Measurements from ENCODE around the gene TMEM33. TPM values are rescaled to one million over a fixed set of nuclear protein-coding genes. Genes with fewer than 3 reads are reported as not detected.
"Not testable (repeated sequence)": the region's sequence is repeated elsewhere in the genome, so short reads cannot be mapped to it uniquely, and the experiment has no call there.

Gene TMEM33
- polyA plus RNA-seq, 1 donor from 2014 or later: 26.5 TPM

DNA sequence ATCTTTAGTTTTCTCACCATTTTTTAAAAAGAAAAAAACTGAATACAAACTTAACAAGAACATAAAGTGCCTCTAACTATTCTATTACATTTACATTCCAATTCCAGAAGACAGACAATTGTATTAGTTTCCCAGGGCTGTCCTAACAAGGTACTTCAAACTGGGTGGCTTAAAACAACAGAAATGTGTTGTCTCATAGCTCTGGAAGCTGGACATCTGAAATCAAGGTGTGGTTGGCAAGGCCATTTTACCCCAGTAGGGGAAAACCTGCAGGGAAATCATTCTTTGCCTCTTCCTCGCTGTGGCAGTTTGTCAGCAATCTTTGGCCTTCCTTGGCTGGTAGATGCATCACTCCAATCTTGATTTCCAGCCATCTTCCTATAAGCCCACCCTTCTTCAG is 37.5 kb upstream of the TMEM33 start:
- no peaks in the 10 kb centered on the region for H3F3A ChIP-seq (ENCODE audit: insufficient read depth, low read length, poor library complexity, severe bottlenecking)
- H3K4me2 ChIP-seq (ENCODE audit: low read length): no peak overlapping the region
- H4K20me1 ChIP-seq (ENCODE audit: insufficient read depth): no peaks in the 10 kb centered on the region
- H3K27me3 ChIP-seq (ENCODE audit: insufficient read depth, low read depth, low read length): no peaks in the 10 kb centered on the region
- H3K9me2 ChIP-seq (ENCODE audit: insufficient read depth, low read length): no peaks in the 10 kb centered on the region
- H3K9ac ChIP-seq (ENCODE audit: low read length): no peak overlapping the region
- no peaks in the 10 kb centered on the region for H3K9me3 ChIP-seq (ENCODE audit: low read length)
- no peak overlapping the region for H2AFZ ChIP-seq (ENCODE audit: low read depth, low read length)
- no peaks in the 10 kb centered on the region for H3K36me3 ChIP-seq (ENCODE audit: insufficient read depth, low read length)
- H3K79me2 ChIP-seq (replicated peaks; ENCODE audit: insufficient read depth, low read length): no peaks in the 10 kb centered on the region
- no peak overlapping the region for H3K4me3 ChIP-seq (ENCODE audit: low read length)
- H3K27ac ChIP-seq (ENCODE audit: low read length): no peak overlapping the region
- no peak for TF ChIP-seq RAD21 (conservative IDR thresholded peaks at IDR 0.05)
- TF ChIP-seq CTCF (IDR thresholded peaks at IDR 0.05; ENCODE audit: poor library complexity, severe bottlenecking): no peak
- no peak for TF ChIP-seq EZH2 (IDR thresholded peaks at IDR 0.05; ENCODE audit: borderline replicate concordance, insufficient read depth, low read length, poor library complexity, severe bottlenecking)
- no peak for TF ChIP-seq MXI1 (conservative IDR thresholded peaks at IDR 0.05; ENCODE audit: poor library complexity, severe bottlenecking)
- no peak for TF ChIP-seq TAF1 (IDR thresholded peaks at IDR 0.05; ENCODE audit: low read depth)
- TF ChIP-seq REST (IDR thresholded peaks at IDR 0.05; ENCODE audit: borderline replicate concordance): no peak
- TF ChIP-seq EP300 (conservative IDR thresholded peaks at IDR 0.05; ENCODE audit: poor library complexity, severe bottlenecking): no peak
- no peak for TF ChIP-seq POLR2AphosphoS5 (IDR thresholded peaks at IDR 0.05)
- TF ChIP-seq SMC3 (conservative IDR thresholded peaks at IDR 0.05; ENCODE audit: poor library complexity): no peak

- not testable (repeated sequence) for H3K4me3 ChIP-seq (ENCODE audit: low read length); H3K36me3 ChIP-seq (ENCODE audit: insufficient read depth, low read length); H3K9ac ChIP-seq (ENCODE audit: low read length); H4K20me1 ChIP-seq (ENCODE audit: insufficient read depth); H3K27ac ChIP-seq (ENCODE audit: low read length); H3K27me3 ChIP-seq (ENCODE audit: insufficient read depth, low read depth, low read length); H3K4me2 ChIP-seq (ENCODE audit: low read length); H3K9me2 ChIP-seq (ENCODE audit: insufficient read depth, low read length); H3F3A ChIP-seq (ENCODE audit: insufficient read depth, low read length, poor library complexity, severe bottlenecking); H3K9me3 ChIP-seq (ENCODE audit: low read length); H3K79me2 ChIP-seq (replicated peaks; ENCODE audit: insufficient read depth, low read length); H2AFZ ChIP-seq (ENCODE audit: low read depth, low read length)
Observed at GRCh38 chr4:41909136-41909535, 26.1 kb upstream of the TMEM33 start.

- H4K20me1 ChIP-seq (ENCODE audit: insufficient read depth): no peaks in the 10 kb centered on the region
- no peak overlapping the region for H3K4me3 ChIP-seq (ENCODE audit: low read length)
- no peaks in the 10 kb centered on the region for H3K9me2 ChIP-seq (ENCODE audit: insufficient read depth, low read length)
- H3K4me2 ChIP-seq (ENCODE audit: low read length): no peak overlapping the region
- H3K9ac ChIP-seq (ENCODE audit: low read length): no peak overlapping the region
- H3K79me2 ChIP-seq (replicated peaks; ENCODE audit: insufficient read depth, low read length): no peaks in the 10 kb centered on the region
- TF ChIP-seq REST (IDR thresholded peaks at IDR 0.05; ENCODE audit: borderline replicate concordance) (no peak), CTCF (IDR thresholded peaks at IDR 0.05; ENCODE audit: poor library complexity, severe bottlenecking) (no peak), SMC3 (conservative IDR thresholded peaks at IDR 0.05; ENCODE audit: poor library complexity) (no peak), POLR2AphosphoS5 (IDR thresholded peaks at IDR 0.05) (no peak), TAF1 (IDR thresholded peaks at IDR 0.05; ENCODE audit: low read depth) (no peak)
- H3K36me3 ChIP-seq (ENCODE audit: insufficient read depth, low read length): no peaks in the 10 kb centered on the region
- no peak overlapping the region for H2AFZ ChIP-seq (ENCODE audit: low read depth, low read length)
- H3K27me3 ChIP-seq (ENCODE audit: insufficient read depth, low read depth, low read length): no peaks in the 10 kb centered on the region
- no peak overlapping the region for H3K27ac ChIP-seq (ENCODE audit: low read length)
- H3F3A ChIP-seq (ENCODE audit: insufficient read depth, low read length, poor library complexity, severe bottlenecking): no peaks in the 10 kb centered on the region
- no peaks in the 10 kb centered on the region for H3K9me3 ChIP-seq (ENCODE audit: low read length)
Observed at GRCh38 chr4:41912546-41912945, 22.7 kb upstream of the TMEM33 start.
